ENCODE data around the gene ABCD3.

DNA sequence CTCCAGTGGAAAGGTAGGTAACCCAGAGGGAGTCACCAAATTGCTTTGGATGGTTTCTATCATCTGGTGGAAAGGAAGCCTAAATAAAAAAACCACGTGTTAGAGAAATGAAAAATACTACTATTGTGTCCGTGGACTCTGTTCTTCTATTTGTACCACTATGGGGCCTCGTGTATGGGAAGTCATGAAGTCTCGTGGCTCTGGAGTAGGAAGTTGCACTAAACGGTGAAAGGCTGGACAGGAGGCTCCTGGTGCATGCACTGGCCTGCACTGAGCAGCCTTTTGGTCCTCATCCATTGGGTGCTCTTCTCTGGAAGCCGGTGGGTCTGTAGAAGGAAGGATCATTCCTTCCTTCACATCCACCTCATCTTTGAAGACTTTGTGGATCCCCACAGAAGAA lies 106.3 kb downstream of the ABCD3 start:
- no peak for TF ChIP-seq CTCF (IDR thresholded peaks at IDR 0.05)
- no peak for TF ChIP-seq POLR2A (IDR thresholded peaks at IDR 0.05)
- TF ChIP-seq POLR2AphosphoS5 (IDR thresholded peaks at IDR 0.05): no peak

All from breast epithelium (tissue), 3 donors.